Measurements from ENCODE around the gene PLEKHG2. TPM values are rescaled to one million over a fixed set of nuclear protein-coding genes. Genes with fewer than 3 reads are reported as not detected.

Gene PLEKHG2
- total and polyA plus RNA-seq, 9 of the 15 experiments (the other 6 are each of a cell fraction or from before 2014, with no cell fraction given), result 0.98 to 45.7 (median 9.8) TPM

DNA sequence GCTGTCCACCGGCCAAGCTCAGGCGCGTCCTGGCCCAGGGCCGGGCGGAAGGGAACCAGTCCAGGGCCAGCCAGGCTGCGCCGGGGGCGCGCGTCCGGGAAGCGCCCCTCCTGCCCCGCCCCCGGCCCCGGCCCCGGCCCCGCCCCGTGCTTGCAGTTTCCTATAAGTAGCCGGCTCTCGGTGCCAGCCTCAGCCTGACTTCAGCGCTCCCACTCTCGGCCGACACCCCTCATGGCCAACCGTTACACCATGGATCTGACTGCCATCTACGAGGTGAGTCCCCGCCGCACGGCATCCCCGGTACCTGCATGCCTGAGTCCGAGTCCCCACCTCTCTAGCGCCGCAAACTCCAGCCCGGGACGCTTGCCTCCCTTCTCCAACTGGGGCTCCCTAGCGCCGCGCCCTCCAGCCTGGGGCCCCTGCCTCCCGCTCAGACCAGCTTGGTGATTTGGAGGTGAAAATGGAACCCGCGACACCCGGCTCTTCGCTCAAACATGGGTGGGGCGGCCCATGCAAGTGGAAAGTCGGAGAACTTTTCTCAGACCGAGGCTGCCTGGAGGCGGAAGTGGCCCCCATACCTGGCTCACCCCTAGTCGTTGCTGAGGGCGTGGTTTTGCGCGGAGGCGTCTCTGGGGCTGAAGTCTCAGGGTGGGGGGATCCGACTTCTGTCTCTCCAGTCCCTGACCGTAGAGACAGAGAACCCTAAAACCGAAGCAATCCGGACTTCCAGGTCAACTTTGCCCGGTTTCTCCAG is 5.6 kb upstream of the PLEKHG2 start, which contains the start of gene ZFP36 (continued):
- peak in 1 of 2 experiments; percentile 83; a peak in 2 of 4 replicates for TF ChIP-seq SRF (CRISPR knock-in tag; IDR thresholded peaks at IDR 0.05)
- TF ChIP-seq ZNF239 (CRISPR knock-in tag; IDR thresholded peaks at IDR 0.05), result no peak
- TF ChIP-seq WHSC1 (IDR thresholded peaks at IDR 0.05; ENCODE audit: low read length), result no peak
- no peak for TF ChIP-seq NR3C1 (CRISPR knock-in tag; IDR thresholded peaks at IDR 0.05)
- no peak for TF ChIP-seq ARID2 (IDR thresholded peaks at IDR 0.05)
- no peak for TF ChIP-seq ZNF174 (CRISPR knock-in tag; IDR thresholded peaks at IDR 0.05)
- TF ChIP-seq ZKSCAN3 (CRISPR knock-in tag; IDR thresholded peaks at IDR 0.05), result no peak
- no peak for TF ChIP-seq STAT5A (IDR thresholded peaks at IDR 0.05; ENCODE audit: borderline replicate concordance, low read length)
- no peak for TF ChIP-seq CCAR2 (IDR thresholded peaks at IDR 0.05; ENCODE audit: low read depth, low read length)
- TF ChIP-seq SMAD4 (CRISPR knock-in tag; conservative IDR thresholded peaks at IDR 0.05), result 0 out of 2 replicates have a peak, but pooled peaks have one; percentile 4
- no peak for TF ChIP-seq CBX5 (IDR thresholded peaks at IDR 0.05; ENCODE audit: borderline replicate concordance, low read depth)
- peak; percentile 87 for TF ChIP-seq MTA3 (IDR thresholded peaks at IDR 0.05; ENCODE audit: borderline replicate concordance)
- TF ChIP-seq, protein P1, sequence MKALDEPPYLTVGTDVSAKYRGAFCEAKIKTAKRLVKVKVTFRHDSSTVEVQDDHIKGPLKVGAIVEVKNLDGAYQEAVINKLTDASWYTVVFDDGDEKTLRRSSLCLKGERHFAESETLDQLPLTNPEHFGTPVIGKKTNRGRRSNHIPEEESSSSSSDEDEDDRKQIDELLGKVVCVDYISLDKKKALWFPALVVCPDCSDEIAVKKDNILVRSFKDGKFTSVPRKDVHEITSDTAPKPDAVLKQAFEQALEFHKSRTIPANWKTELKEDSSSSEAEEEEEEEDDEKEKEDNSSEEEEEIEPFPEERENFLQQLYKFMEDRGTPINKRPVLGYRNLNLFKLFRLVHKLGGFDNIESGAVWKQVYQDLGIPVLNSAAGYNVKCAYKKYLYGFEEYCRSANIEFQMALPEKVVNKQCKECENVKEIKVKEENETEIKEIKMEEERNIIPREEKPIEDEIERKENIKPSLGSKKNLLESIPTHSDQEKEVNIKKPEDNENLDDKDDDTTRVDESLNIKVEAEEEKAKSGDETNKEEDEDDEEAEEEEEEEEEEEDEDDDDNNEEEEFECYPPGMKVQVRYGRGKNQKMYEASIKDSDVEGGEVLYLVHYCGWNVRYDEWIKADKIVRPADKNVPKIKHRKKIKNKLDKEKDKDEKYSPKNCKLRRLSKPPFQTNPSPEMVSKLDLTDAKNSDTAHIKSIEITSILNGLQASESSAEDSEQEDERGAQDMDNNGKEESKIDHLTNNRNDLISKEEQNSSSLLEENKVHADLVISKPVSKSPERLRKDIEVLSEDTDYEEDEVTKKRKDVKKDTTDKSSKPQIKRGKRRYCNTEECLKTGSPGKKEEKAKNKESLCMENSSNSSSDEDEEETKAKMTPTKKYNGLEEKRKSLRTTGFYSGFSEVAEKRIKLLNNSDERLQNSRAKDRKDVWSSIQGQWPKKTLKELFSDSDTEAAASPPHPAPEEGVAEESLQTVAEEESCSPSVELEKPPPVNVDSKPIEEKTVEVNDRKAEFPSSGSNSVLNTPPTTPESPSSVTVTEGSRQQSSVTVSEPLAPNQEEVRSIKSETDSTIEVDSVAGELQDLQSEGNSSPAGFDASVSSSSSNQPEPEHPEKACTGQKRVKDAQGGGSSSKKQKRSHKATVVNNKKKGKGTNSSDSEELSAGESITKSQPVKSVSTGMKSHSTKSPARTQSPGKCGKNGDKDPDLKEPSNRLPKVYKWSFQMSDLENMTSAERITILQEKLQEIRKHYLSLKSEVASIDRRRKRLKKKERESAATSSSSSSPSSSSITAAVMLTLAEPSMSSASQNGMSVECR (CRISPR knock-in tag; IDR thresholded peaks at IDR 0.05), result peak; percentile 82
- no peak for TF ChIP-seq HNRNPUL1 (IDR thresholded peaks at IDR 0.05; ENCODE audit: low read length)
- TF ChIP-seq TCF3 (CRISPR knock-in tag; IDR thresholded peaks at IDR 0.05), result no peak
- no peak for TF ChIP-seq PHF20 (IDR thresholded peaks at IDR 0.05; ENCODE audit: partially characterized antibody)
- no peak for TF ChIP-seq ZNF75A (CRISPR knock-in tag; IDR thresholded peaks at IDR 0.05)
- no peak for TF ChIP-seq FUS (optimal IDR thresholded peaks at IDR 0.05; ENCODE audit: low read depth, low read length)
- TF ChIP-seq, protein P2, sequence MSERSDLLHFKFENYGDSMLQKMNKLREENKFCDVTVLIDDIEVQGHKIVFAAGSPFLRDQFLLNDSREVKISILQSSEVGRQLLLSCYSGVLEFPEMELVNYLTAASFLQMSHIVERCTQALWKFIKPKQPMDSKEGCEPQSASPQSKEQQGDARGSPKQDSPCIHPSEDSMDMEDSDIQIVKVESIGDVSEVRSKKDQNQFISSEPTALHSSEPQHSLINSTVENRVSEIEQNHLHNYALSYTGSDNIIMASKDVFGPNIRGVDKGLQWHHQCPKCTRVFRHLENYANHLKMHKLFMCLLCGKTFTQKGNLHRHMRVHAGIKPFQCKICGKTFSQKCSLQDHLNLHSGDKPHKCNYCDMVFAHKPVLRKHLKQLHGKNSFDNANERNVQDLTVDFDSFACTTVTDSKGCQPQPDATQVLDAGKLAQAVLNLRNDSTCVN (CRISPR knock-in tag; IDR thresholded peaks at IDR 0.05), result no peak
- peak; percentile 79; the same call in 1 of the 2 replicates for TF ChIP-seq CBX1 (IDR thresholded peaks at IDR 0.05; ENCODE audit: low read depth)
- TF ChIP-seq ZEB2 (IDR thresholded peaks at IDR 0.05), result no peak
- TF ChIP-seq, protein P3, sequence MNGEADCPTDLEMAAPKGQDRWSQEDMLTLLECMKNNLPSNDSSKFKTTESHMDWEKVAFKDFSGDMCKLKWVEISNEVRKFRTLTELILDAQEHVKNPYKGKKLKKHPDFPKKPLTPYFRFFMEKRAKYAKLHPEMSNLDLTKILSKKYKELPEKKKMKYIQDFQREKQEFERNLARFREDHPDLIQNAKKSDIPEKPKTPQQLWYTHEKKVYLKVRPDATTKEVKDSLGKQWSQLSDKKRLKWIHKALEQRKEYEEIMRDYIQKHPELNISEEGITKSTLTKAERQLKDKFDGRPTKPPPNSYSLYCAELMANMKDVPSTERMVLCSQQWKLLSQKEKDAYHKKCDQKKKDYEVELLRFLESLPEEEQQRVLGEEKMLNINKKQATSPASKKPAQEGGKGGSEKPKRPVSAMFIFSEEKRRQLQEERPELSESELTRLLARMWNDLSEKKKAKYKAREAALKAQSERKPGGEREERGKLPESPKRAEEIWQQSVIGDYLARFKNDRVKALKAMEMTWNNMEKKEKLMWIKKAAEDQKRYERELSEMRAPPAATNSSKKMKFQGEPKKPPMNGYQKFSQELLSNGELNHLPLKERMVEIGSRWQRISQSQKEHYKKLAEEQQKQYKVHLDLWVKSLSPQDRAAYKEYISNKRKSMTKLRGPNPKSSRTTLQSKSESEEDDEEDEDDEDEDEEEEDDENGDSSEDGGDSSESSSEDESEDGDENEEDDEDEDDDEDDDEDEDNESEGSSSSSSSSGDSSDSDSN (IDR thresholded peaks at IDR 0.05; ENCODE audit: borderline replicate concordance in 1 of 2, low read depth in 2 of 2, low read length in 2 of 2), result peak in 1 of 2 experiments; percentile 74; a peak in 1 of 4 replicates
- no peak for TF ChIP-seq DNMT1 (IDR thresholded peaks at IDR 0.05)
